ENCODE results near the gene BRPF3.

The BRPF3 gene

GRCh38 chr6:36269834-36270705, 73.5 kb downstream of the BRPF3 start, which contains the start of gene PNPLA1:
Gene PNPLA1, plus strand, starts transcription at chr6:36270060. Its CDS starts 400 bp downstream, at chr6:36270460.
- no peak for DNase-seq (ENCODE audit: low read depth)

- no peak for DNase-seq (ENCODE audit: low read depth)
Observed at GRCh38 chr6:36272234-36272633, 75.7 kb downstream of the BRPF3 start.

GRCh38 chr6:36273067-36273466, 76.5 kb downstream of the BRPF3 start:
- no peak for DNase-seq (ENCODE audit: low read depth)

- no peak for DNase-seq (ENCODE audit: low read depth)
Observed at GRCh38 chr6:36273802-36274514, 77.4 kb downstream of the BRPF3 start.

GRCh38 chr6:36276581-36277536, 80.3 kb downstream of the BRPF3 start:
- no peak for DNase-seq (ENCODE audit: low read depth)

- no peak for DNase-seq (ENCODE audit: low read depth)
Observed at GRCh38 chr6:36277946-36278470, 81.5 kb downstream of the BRPF3 start.

- DNase-seq (ENCODE audit: low read depth): no peak
Observed at GRCh38 chr6:36280467-36280866, 83.9 kb downstream of the BRPF3 start.

GRCh38 chr6:36280983-36281382, 84.4 kb downstream of the BRPF3 start:
- DNase-seq (ENCODE audit: low read depth): no peak
